ENCODE results near the gene ALMS1.
"Not testable (repeated sequence)": the region's sequence is repeated elsewhere in the genome, so short reads cannot be mapped to it uniquely, and the experiment has no call there.

ALMS1 gene

DNA sequence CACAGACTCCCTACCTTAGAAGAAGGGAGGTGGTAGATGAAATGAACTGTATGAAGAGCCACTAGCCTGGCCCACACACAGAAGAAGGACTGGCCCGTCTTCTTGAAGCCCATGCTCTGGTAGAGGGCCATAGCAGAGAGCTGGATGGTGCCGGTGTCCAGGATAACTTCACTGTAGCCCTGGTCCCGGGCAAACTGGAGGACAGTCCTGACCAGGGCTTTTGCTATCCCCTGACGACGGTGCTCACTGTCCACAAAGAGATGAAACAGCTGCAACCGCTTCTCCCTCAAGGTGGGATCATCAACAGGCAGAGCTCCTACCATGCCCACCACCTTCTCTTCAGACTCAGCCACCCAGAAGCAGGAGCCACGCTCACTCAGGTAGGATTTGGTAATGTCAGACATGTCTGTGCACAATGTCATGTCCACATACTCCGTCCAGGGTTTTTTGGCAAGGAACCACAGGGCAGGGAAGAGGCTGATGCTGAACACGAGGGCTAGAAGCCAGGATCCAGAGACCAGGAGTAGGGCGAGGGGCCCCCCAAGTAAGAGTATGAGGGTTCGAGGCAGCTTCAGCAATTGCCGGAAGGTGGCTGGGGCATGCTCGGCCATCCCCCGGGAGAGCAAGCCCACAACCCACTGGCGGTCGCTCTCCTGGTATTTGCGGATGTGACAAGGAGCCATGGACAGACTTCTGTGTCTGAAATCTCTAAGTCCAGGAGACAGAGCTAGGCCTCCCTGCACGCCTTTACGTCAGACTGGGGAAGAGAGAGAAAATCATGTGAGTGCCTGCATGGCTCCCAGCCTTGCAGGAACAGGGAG is 255.5 kb downstream of the ALMS1 start:
- H4K20me1 ChIP-seq (ENCODE audit: insufficient read depth, low read length): no peaks in the 10 kb centered on the region
- no peak for TF ChIP-seq EZH2phosphoT487 (IDR thresholded peaks at IDR 0.05; ENCODE audit: low read length)
- no peak for TF ChIP-seq EZH2 (optimal IDR thresholded peaks at IDR 0.05; ENCODE audit: low read depth, low read length)
- TF ChIP-seq, protein P1, sequence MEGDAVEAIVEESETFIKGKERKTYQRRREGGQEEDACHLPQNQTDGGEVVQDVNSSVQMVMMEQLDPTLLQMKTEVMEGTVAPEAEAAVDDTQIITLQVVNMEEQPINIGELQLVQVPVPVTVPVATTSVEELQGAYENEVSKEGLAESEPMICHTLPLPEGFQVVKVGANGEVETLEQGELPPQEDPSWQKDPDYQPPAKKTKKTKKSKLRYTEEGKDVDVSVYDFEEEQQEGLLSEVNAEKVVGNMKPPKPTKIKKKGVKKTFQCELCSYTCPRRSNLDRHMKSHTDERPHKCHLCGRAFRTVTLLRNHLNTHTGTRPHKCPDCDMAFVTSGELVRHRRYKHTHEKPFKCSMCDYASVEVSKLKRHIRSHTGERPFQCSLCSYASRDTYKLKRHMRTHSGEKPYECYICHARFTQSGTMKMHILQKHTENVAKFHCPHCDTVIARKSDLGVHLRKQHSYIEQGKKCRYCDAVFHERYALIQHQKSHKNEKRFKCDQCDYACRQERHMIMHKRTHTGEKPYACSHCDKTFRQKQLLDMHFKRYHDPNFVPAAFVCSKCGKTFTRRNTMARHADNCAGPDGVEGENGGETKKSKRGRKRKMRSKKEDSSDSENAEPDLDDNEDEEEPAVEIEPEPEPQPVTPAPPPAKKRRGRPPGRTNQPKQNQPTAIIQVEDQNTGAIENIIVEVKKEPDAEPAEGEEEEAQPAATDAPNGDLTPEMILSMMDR (IDR thresholded peaks at IDR 0.05; ENCODE audit: low read length): no peak
- H2AFZ ChIP-seq (ENCODE audit: low read length): no peak overlapping the region
- no peak overlapping the region for H3K4me3 ChIP-seq (ENCODE audit: low read length)
- no peak overlapping the region for H3K27ac ChIP-seq (ENCODE audit: low read length)
- no peaks in the 10 kb centered on the region for H3K4me1 ChIP-seq (ENCODE audit: low read length)
- no peak overlapping the region for H3K9ac ChIP-seq (ENCODE audit: low read length)
- no peak for DNase-seq
- H3K4me2 ChIP-seq (ENCODE audit: low read depth, low read length): no peak overlapping the region
- no peaks in the 10 kb centered on the region for H3F3A ChIP-seq (ENCODE audit: insufficient read depth, low read length)
- no peaks in the 10 kb centered on the region for H3K79me2 ChIP-seq (ENCODE audit: low read length)
- no peaks in the 10 kb centered on the region for H3K27me3 ChIP-seq (replicated peaks; ENCODE audit: insufficient read depth, low read length)
- no peaks in the 10 kb centered on the region for H3K9me3 ChIP-seq (replicated peaks; ENCODE audit: insufficient read depth, low read length)
- H3K36me3 ChIP-seq (replicated peaks; ENCODE audit: insufficient read depth, low read length): no peaks in the 10 kb centered on the region
- no peaks in the 10 kb centered on the region for H3K9me2 ChIP-seq (replicated peaks; ENCODE audit: insufficient read depth, low read length)

DNA sequence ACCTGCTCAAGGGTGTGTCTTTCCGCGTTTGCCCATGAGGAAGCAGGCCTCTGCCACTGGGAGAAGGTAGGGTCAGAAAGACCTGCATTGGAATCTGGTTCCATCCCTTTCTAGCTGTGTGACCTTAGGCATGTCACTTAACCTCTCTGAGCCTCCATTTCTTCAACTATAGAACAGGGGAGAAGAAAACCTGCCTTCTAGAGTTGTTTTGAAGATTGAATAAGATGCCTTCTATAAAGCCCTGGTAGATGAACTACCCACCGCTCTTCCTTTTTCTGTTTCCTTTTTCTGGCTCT is 256.1 kb downstream of the ALMS1 start:
- H3K9ac ChIP-seq (ENCODE audit: low read length): no peak overlapping the region
- H4K20me1 ChIP-seq (ENCODE audit: insufficient read depth, low read length): no peaks in the 10 kb centered on the region
- H2AFZ ChIP-seq (ENCODE audit: low read length): no peak overlapping the region
- no peaks in the 10 kb centered on the region for H3K27me3 ChIP-seq (replicated peaks; ENCODE audit: insufficient read depth, low read length)
- no peak overlapping the region for H3K4me3 ChIP-seq (ENCODE audit: low read length)
- no peak for DNase-seq
- H3K36me3 ChIP-seq (replicated peaks; ENCODE audit: insufficient read depth, low read length): no peaks in the 10 kb centered on the region
- TF ChIP-seq EZH2phosphoT487 (IDR thresholded peaks at IDR 0.05; ENCODE audit: low read length) (no peak), EZH2 (optimal IDR thresholded peaks at IDR 0.05; ENCODE audit: low read depth, low read length) (no peak)
- TF ChIP-seq, protein P1 (IDR thresholded peaks at IDR 0.05; ENCODE audit: low read length): no peak
- no peaks in the 10 kb centered on the region for H3F3A ChIP-seq (ENCODE audit: insufficient read depth, low read length)
- H3K9me2 ChIP-seq (replicated peaks; ENCODE audit: insufficient read depth, low read length): no peaks in the 10 kb centered on the region
- no peaks in the 10 kb centered on the region for H3K79me2 ChIP-seq (ENCODE audit: low read length)
- H3K27ac ChIP-seq (ENCODE audit: low read length): no peak overlapping the region
- H3K9me3 ChIP-seq (replicated peaks; ENCODE audit: insufficient read depth, low read length): no peaks in the 10 kb centered on the region
- no peak overlapping the region for H3K4me2 ChIP-seq (ENCODE audit: low read depth, low read length)
- H3K4me1 ChIP-seq (ENCODE audit: low read length): no peaks in the 10 kb centered on the region

DNA sequence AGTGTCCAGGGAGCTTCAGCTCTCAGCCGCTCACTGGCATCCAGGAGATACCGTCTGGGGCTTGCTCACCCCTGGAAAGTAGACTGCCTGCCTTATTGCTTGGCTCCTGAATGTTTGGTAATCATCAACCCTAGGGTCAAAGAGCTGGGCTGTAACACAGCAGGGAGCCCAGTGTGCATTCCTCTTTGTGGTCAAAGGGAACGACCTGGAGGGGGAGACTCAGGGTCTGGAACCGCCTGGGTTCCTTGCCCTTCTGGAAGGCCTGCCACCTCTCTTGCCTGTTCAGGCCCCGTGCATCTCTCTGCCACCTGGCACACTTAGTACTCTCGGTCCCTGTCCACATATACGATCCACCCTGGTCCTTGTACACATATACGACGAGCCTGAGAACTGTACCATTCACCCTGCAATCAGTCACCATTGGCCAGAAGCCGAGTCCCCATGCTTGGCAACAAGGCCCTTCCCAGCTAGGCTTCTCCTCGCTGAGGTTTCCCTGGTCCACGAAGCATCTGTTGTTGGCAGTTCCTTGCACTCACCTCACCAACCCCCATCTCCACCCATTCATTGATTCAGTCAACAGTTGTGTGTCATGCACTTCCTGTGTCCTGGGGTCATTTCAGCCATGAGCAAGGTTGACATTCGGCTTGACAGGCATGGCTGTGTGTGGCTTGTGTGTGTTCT is 256.8 kb downstream of the ALMS1 start, which contains the start of gene NAT8:
NAT8 (minus strand) TSS at position 85 of the 681 bp plus-strand sequence. CDS start 794 bp downstream, outside the sequence.
- Histone ChIP-seq H3K4me2 (ENCODE audit: low read depth, low read length) (no peak within 1 kb of the TSS), H3K27me3 (replicated peaks; ENCODE audit: insufficient read depth, low read length) (no peaks in the 10 kb centered on the region), H3K4me1 (ENCODE audit: low read length) (no peaks in the 10 kb centered on the region), H3F3A (ENCODE audit: insufficient read depth, low read length) (no peaks in the 10 kb centered on the region), H4K20me1 (ENCODE audit: insufficient read depth, low read length) (no peaks in the 10 kb centered on the region), H3K4me3 (ENCODE audit: low read length) (no peak within 1 kb of the TSS), H3K27ac (ENCODE audit: low read length) (no peak within 1 kb of the TSS), H2AFZ (ENCODE audit: low read length) (no peak within 1 kb of the TSS), H3K36me3 (replicated peaks; ENCODE audit: insufficient read depth, low read length) (no peaks in the 10 kb centered on the region), H3K9me3 (replicated peaks; ENCODE audit: insufficient read depth, low read length) (no peaks in the 10 kb centered on the region), H3K9ac (ENCODE audit: low read length) (no peak within 1 kb of the TSS), H3K79me2 (ENCODE audit: low read length) (no peaks in the 10 kb centered on the region), H3K9me2 (replicated peaks; ENCODE audit: insufficient read depth, low read length) (no peaks in the 10 kb centered on the region)
- DNase-seq: no peak
- TF ChIP-seq EZH2phosphoT487 (IDR thresholded peaks at IDR 0.05; ENCODE audit: low read length) (no peak), EZH2 (optimal IDR thresholded peaks at IDR 0.05; ENCODE audit: low read depth, low read length) (no peak)
- TF ChIP-seq, protein P1 (IDR thresholded peaks at IDR 0.05; ENCODE audit: low read length): no peak

DNA sequence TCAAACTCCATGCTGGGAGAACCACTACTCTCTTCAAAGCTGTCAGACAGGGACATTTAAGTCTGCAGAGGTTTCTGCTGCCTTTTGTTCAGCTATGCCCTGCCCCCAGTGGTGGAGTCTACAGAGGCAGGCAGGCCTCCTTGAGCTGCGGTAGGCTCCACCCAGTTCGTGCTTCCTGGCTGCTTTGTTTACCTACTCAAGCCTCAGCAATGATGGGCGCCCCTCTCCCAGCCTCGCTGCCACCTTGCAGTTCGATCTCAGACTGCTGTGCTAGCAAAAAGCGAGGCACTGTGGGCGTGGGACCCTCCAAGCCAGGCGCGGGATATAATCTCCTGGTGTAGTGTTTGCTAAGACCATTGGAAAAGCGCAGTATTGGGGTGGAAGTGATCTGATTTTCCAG is 262.1 kb downstream of the ALMS1 start:
- not testable (repeated sequence) for H3K79me2 ChIP-seq (ENCODE audit: low read length); H3K4me2 ChIP-seq (ENCODE audit: low read depth, low read length); H3K9me3 ChIP-seq (replicated peaks; ENCODE audit: insufficient read depth, low read length); H3F3A ChIP-seq (ENCODE audit: insufficient read depth, low read length); H3K4me1 ChIP-seq (ENCODE audit: low read length); H3K4me3 ChIP-seq (ENCODE audit: low read length); H3K9me2 ChIP-seq (replicated peaks; ENCODE audit: insufficient read depth, low read length); H3K27me3 ChIP-seq (replicated peaks; ENCODE audit: insufficient read depth, low read length); H3K36me3 ChIP-seq (replicated peaks; ENCODE audit: insufficient read depth, low read length); H4K20me1 ChIP-seq (ENCODE audit: insufficient read depth, low read length); H2AFZ ChIP-seq (ENCODE audit: low read length); DNase-seq; H3K27ac ChIP-seq (ENCODE audit: low read length); H3K9ac ChIP-seq (ENCODE audit: low read length)
